Type B pancreatic cell (in vitro differentiated cells): ENCODE results near the gene PCDHGB5. TPM values are rescaled to one million over a fixed set of nuclear protein-coding genes. Genes with fewer than 3 reads are reported as not detected.
"Not testable (repeated sequence)": the region's sequence is repeated elsewhere in the genome, so short reads cannot be mapped to it uniquely, and the experiment has no call there.

Experiments used
- DNase-seq: peaks from one replicate; pipeline ENCODE4 v3.0.0; 2021; ENCODE audit warnings: mixed read lengths; ENCODE audit not compliant: unreplicated experiment; ENCODE audit errors: extremely low spot score
- H3K27ac Mint-ChIP-seq: 2 replicates; pipeline ENCODE4 v1.8.0; 2021; ENCODE audit warnings: mild to moderate bottlenecking, mixed read lengths
- H3K27me3 Mint-ChIP-seq: 2 replicates; pipeline ENCODE4 v1.8.0; 2021; ENCODE audit warnings: mixed read lengths
- H3K36me3 Mint-ChIP-seq: 2 replicates; pipeline ENCODE4 v1.8.0; 2021; ENCODE audit warnings: mixed read lengths
- H3K4me1 Mint-ChIP-seq: one replicate; pipeline ENCODE4 v1.8.0; 2021; ENCODE audit warnings: mixed read lengths; ENCODE audit not compliant: unreplicated experiment
- H3K4me3 Mint-ChIP-seq: 2 replicates; pipeline ENCODE4 v1.8.0; 2021; ENCODE audit warnings: mild to moderate bottlenecking, mixed read lengths
- H3K9me3 Mint-ChIP-seq: 2 replicates; pipeline ENCODE4 v1.8.0; 2021; ENCODE audit warnings: mixed read lengths
- CTCF ChIP-seq: fragments of 200-600 bp; sonication (generic); conservative IDR thresholded peaks from 2 replicates; pipeline ENCODE4 v1.5.0; 2021; ENCODE audit warnings: antibody characterized with exemption, mild to moderate bottlenecking
- total RNA-seq: library from RNA; stranded (reverse); gene quantifications from 2 replicates; pipeline ENCODE4 v1.2.1, GENCODE V29; 2021; ENCODE audit warnings: low replicate concordance

Gene PCDHGB5
- total RNA-seq, 1 donor from 2014 or later = 2.6 TPM

GRCh38 chr5:141373673-141374317 lies 24.0 kb upstream of the PCDHGB5 start, which contains the start of gene PCDHGA6:
Gene PCDHGA6, plus strand, starts transcription at chr5:141373891. Its CDS starts 193 bp downstream, at chr5:141374084.
- no peak for DNase-seq
- no peaks in the 10 kb centered on the region for H3K27me3 Mint-ChIP-seq
- H3K9me3 Mint-ChIP-seq = peaks cover 4% of the 10 kb centered on the region
- no peak within 1 kb of the TSS for H3K4me3 Mint-ChIP-seq
- no peak for TF ChIP-seq CTCF
- H3K4me1 Mint-ChIP-seq = no peaks in the 10 kb centered on the region
- peaks cover 3% of the 10 kb centered on the region for H3K36me3 Mint-ChIP-seq
- no peak within 1 kb of the TSS for H3K27ac Mint-ChIP-seq

GRCh38 chr5:141374627-141375026 lies 23.1 kb upstream of the PCDHGB5 start:
- Mint-ChIP-seq H3K4me3 (no peak overlapping the region), H3K27me3 (no peaks in the 10 kb centered on the region), H3K27ac (no peak overlapping the region), H3K4me1 (no peaks in the 10 kb centered on the region), H3K9me3 (peaks cover 4% of the 10 kb centered on the region), H3K36me3 (peaks cover 3% of the 10 kb centered on the region)
- DNase-seq = no peak
- no peak for TF ChIP-seq CTCF

GRCh38 chr5:141375444-141376155 lies 22.1 kb upstream of the PCDHGB5 start:
- H3K27me3 Mint-ChIP-seq, H3K9me3 Mint-ChIP-seq, H3K36me3 Mint-ChIP-seq, H3K4me3 Mint-ChIP-seq, H3K27ac Mint-ChIP-seq, DNase-seq, H3K4me1 Mint-ChIP-seq: not testable (repeated sequence)

- H3K27ac Mint-ChIP-seq = no peak within 1 kb of the TSS
- no peak for TF ChIP-seq CTCF
- no peaks in the 10 kb centered on the region for H3K4me1 Mint-ChIP-seq
- H3K27me3 Mint-ChIP-seq = no peaks in the 10 kb centered on the region
- no peak within 1 kb of the TSS for H3K4me3 Mint-ChIP-seq
- H3K36me3 Mint-ChIP-seq = no peaks in the 10 kb centered on the region
- DNase-seq = peak; percentile 60
- no peaks in the 10 kb centered on the region for H3K9me3 Mint-ChIP-seq
Measured at GRCh38 chr5:141382469-141383294, 15.1 kb upstream of the PCDHGB5 start, which contains the start of gene PCDHGA7. Gene PCDHGA7, plus strand, starts transcription at chr5:141382742. Its CDS starts 158 bp downstream, at chr5:141382900.

GRCh38 chr5:141383345-141383744 lies 14.4 kb upstream of the PCDHGB5 start:
- Mint-ChIP-seq H3K4me1 (no peaks in the 10 kb centered on the region), H3K9me3 (no peaks in the 10 kb centered on the region), H3K27me3 (no peaks in the 10 kb centered on the region), H3K4me3 (no peak overlapping the region), H3K36me3 (peaks cover 1% of the 10 kb centered on the region), H3K27ac (no peak overlapping the region)
- no peak for DNase-seq
- TF ChIP-seq CTCF = no peak
